HepG2 (cell line): ENCODE measurements around the gene DHX34. TPM values are rescaled to one million over a fixed set of nuclear protein-coding genes. Genes with fewer than 3 reads are reported as not detected.
A peak's percentile ranks its signal among the peaks of the same experiment; 100 is the strongest.

Source experiments
- ELF1 ChIP-seq: sonication (generic); formaldehyde crosslinking; IDR thresholded peaks from 2 replicates; pipeline ENCODE4 v1.4.0; 2020; ENCODE audit warnings: missing genetic modification reagents
- FOXA3 ChIP-seq: IDR thresholded peaks from 2 replicates; pipeline ENCODE4 v1.6.1; 2016; ENCODE audit warnings: missing genetic modification reagents, missing compliant biosample characterization
- FOXO1 ChIP-seq: sonication (generic); formaldehyde crosslinking; IDR thresholded peaks from 2 replicates; pipeline ENCODE4 v1.4.0; 2020; ENCODE audit warnings: missing genetic modification reagents
- MXI1 ChIP-seq: IDR thresholded peaks from 3 replicates; pipeline ENCODE4 v1.6.1; 2012; ENCODE audit warnings: low read depth, low read length, inconsistent platforms, borderline replicate concordance
- NAIF1 ChIP-seq: sonication (generic); formaldehyde crosslinking; IDR thresholded peaks from 2 replicates; pipeline ENCODE4 v1.5.0; 2020; ENCODE audit warnings: mild to moderate bottlenecking, missing genetic modification reagents, borderline replicate concordance
- SP2 ChIP-seq: sonication (generic); formaldehyde crosslinking; IDR thresholded peaks from 2 replicates; pipeline ENCODE4 v1.5.1; 2020; ENCODE audit warnings: mild to moderate bottlenecking, missing genetic modification reagents
- SRF ChIP-seq: IDR thresholded peaks from 2 replicates; pipeline ENCODE4 v1.6.1; 2011; ENCODE audit warnings: mild to moderate bottlenecking, low read depth, low read length, moderate library complexity
- SRSF9 ChIP-seq: fragments of 200-400 bp; formaldehyde crosslinking; IDR thresholded peaks from 2 replicates; pipeline ENCODE4 v1.6.1; 2018; ENCODE audit warnings: borderline replicate concordance, mild to moderate bottlenecking, low read depth, low read length; ENCODE audit not compliant: insufficient read depth, poor library complexity, severe bottlenecking
- TOPORS ChIP-seq: sonication (generic); formaldehyde crosslinking; IDR thresholded peaks from 2 replicates; pipeline ENCODE4 v1.8.0; 2023; ENCODE audit warnings: mild to moderate bottlenecking, missing genetic modification reagents
- ZKSCAN5 ChIP-seq: sonication (generic); formaldehyde crosslinking; IDR thresholded peaks from 2 replicates; pipeline ENCODE4 v1.5.1; 2020; ENCODE audit warnings: mild to moderate bottlenecking, missing genetic modification reagents
- ZNF136 ChIP-seq: sonication (generic); formaldehyde crosslinking; IDR thresholded peaks from 2 replicates; pipeline ENCODE4 v1.8.1; 2022; ENCODE audit warnings: low read depth, mild to moderate bottlenecking, moderate library complexity, missing genetic modification reagents
- ZNF333 ChIP-seq: sonication (generic); formaldehyde crosslinking; IDR thresholded peaks from 2 replicates; pipeline ENCODE4 v1.4.0; 2020; ENCODE audit warnings: mild to moderate bottlenecking, missing genetic modification reagents, borderline replicate concordance
- ZNF501 ChIP-seq: sonication (generic); formaldehyde crosslinking; IDR thresholded peaks from 2 replicates; pipeline ENCODE4 v1.5.1; 2020; ENCODE audit warnings: mild to moderate bottlenecking, moderate library complexity, missing genetic modification reagents
- ZNF770 ChIP-seq: sonication (generic); formaldehyde crosslinking; IDR thresholded peaks from 2 replicates; pipeline ENCODE4 v1.5.0; 2020; ENCODE audit warnings: mild to moderate bottlenecking, missing genetic modification reagents
- ZSCAN25 ChIP-seq: sonication (generic); formaldehyde crosslinking; IDR thresholded peaks from 2 replicates; pipeline ENCODE4 v1.8.0; 2022; ENCODE audit warnings: mild to moderate bottlenecking, missing genetic modification reagents
- ZSCAN9 ChIP-seq: IDR thresholded peaks from 2 replicates; pipeline ENCODE4 v1.6.1; 2016; ENCODE audit warnings: borderline replicate concordance
- polyA plus RNA-seq, 8 experiments: library from polyadenylated mRNA; depleted of rRNA in 3 of 8; stranded (reverse) in 7 of 8; unstranded in 1 of 8; fragments of >200 nt; fragmentation: Illumina TruSeq in 4 of 8; extraction: Trizol in 4 of 8; gene quantifications; 2 replicates each; pipeline versions ENCODE4 v1.2.1 to v1.2.3, GENCODE V29; 2011 to 2016; ENCODE audit warnings: low read depth in 4 of 8, missing spikeins in 1 of 8, mixed read lengths in 1 of 8; ENCODE audit not compliant: insufficient read depth in 1 of 8
- total RNA-seq, 5 experiments: library from RNA; depleted of rRNA; stranded (reverse); fragments of >200 nt; fragmentation: Illumina TruSeq; extraction: Trizol; gene quantifications; 2 replicates each; pipeline ENCODE4 v1.2.3, GENCODE V29; 2016; ENCODE audit warnings: low read depth in 1 of 5
- TF ChIP-seq, protein P1 (sequence below): sonication (generic); formaldehyde crosslinking; IDR thresholded peaks from 2 replicates; pipeline ENCODE4 v1.8.0; 2022; ENCODE audit warnings: mild to moderate bottlenecking, missing genetic modification reagents; ENCODE audit not compliant: insufficient replicate concordance
- TF ChIP-seq, protein P2 (sequence below), 2 experiments: sonication (generic) in 1 of 2; formaldehyde crosslinking in 1 of 2; IDR thresholded peaks; 2 replicates each; pipeline versions ENCODE4 v1.4.0 to v1.6.1; 2016 to 2020; ENCODE audit warnings: borderline replicate concordance in 1 of 2, low read depth in 1 of 2, mild to moderate bottlenecking in 1 of 2, missing genetic modification reagents in 1 of 2
- TF ChIP-seq, protein P3 (sequence below): sonication (generic); formaldehyde crosslinking; IDR thresholded peaks from 2 replicates; pipeline ENCODE4 v1.4.0; 2020; ENCODE audit warnings: missing genetic modification reagents, borderline replicate concordance

The DHX34 gene
- total and polyA plus RNA-seq, 2 of the 13 experiments (the other 11 are each of a cell fraction or from before 2014, with no cell fraction given), result 9.2 to 12.0 TPM

DNA sequence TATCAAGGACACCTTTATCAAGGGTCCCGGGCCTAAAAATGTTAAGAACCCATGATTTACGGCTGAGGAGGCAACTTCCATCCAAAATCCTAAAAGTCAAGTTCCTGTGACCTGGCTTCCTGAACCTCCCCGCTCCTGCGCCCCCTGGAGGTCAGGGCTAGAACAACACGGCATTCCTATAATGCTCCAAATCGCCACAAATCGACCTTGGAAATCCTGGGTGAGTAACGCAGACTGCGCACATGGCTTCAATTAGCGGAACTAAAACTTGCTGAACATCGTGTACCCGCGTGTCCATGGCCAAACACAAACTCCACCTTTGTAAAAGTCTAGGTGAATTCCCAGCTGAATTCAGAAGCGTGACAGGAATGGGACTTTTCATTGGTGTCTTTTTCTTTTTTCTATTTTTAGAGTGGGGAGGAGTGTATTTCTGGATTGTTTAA is 43.8 kb upstream of the DHX34 start (continued):
- TF ChIP-seq ZNF770 (peak; percentile 28; the same call in 1 of the 2 replicates), ZKSCAN5 (CRISPR knock-in tag) (no peak), FOXO1 (CRISPR knock-in tag) (peak; percentile 34; the same call in 1 of the 2 replicates), ZNF333 (CRISPR knock-in tag) (no peak), ELF1 (CRISPR knock-in tag) (peak; percentile 74), SRF (no peak), MXI1 (peak; percentile 95; the same call in 2 of the 3 replicates), SRSF9 (no peak), NAIF1 (CRISPR knock-in tag) (peak; percentile 99), ZNF501 (peak; percentile 71), SP2 (CRISPR knock-in tag) (no peak), ZSCAN25 (CRISPR knock-in tag) (no peak; the same call in 1 of the 2 replicates), TOPORS (CRISPR knock-in tag) (no peak), ZSCAN9 (CRISPR knock-in tag) (peak; percentile 44; the same call in 1 of the 2 replicates), ZNF136 (CRISPR knock-in tag) (no peak), FOXA3 (CRISPR knock-in tag) (peak; percentile 52)
- TF ChIP-seq, protein P1, sequence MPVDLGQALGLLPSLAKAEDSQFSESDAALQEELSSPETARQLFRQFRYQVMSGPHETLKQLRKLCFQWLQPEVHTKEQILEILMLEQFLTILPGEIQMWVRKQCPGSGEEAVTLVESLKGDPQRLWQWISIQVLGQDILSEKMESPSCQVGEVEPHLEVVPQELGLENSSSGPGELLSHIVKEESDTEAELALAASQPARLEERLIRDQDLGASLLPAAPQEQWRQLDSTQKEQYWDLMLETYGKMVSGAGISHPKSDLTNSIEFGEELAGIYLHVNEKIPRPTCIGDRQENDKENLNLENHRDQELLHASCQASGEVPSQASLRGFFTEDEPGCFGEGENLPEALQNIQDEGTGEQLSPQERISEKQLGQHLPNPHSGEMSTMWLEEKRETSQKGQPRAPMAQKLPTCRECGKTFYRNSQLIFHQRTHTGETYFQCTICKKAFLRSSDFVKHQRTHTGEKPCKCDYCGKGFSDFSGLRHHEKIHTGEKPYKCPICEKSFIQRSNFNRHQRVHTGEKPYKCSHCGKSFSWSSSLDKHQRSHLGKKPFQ (CRISPR knock-in tag), result no peak
- TF ChIP-seq, protein P2, sequence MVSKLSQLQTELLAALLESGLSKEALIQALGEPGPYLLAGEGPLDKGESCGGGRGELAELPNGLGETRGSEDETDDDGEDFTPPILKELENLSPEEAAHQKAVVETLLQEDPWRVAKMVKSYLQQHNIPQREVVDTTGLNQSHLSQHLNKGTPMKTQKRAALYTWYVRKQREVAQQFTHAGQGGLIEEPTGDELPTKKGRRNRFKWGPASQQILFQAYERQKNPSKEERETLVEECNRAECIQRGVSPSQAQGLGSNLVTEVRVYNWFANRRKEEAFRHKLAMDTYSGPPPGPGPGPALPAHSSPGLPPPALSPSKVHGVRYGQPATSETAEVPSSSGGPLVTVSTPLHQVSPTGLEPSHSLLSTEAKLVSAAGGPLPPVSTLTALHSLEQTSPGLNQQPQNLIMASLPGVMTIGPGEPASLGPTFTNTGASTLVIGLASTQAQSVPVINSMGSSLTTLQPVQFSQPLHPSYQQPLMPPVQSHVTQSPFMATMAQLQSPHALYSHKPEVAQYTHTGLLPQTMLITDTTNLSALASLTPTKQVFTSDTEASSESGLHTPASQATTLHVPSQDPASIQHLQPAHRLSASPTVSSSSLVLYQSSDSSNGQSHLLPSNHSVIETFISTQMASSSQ (IDR thresholded peaks at IDR 0.05; ENCODE audit: low read depth), result no peak
- TF ChIP-seq, protein P2 (CRISPR knock-in tag; IDR thresholded peaks at IDR 0.05; ENCODE audit: borderline replicate concordance), result no peak
- TF ChIP-seq, protein P3, sequence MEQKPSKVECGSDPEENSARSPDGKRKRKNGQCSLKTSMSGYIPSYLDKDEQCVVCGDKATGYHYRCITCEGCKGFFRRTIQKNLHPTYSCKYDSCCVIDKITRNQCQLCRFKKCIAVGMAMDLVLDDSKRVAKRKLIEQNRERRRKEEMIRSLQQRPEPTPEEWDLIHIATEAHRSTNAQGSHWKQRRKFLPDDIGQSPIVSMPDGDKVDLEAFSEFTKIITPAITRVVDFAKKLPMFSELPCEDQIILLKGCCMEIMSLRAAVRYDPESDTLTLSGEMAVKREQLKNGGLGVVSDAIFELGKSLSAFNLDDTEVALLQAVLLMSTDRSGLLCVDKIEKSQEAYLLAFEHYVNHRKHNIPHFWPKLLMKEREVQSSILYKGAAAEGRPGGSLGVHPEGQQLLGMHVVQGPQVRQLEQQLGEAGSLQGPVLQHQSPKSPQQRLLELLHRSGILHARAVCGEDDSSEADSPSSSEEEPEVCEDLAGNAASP (CRISPR knock-in tag), result 0 out of 2 replicates have a peak, but pooled peaks have one; percentile 30
